K562 (cell line): ENCODE measurements around the gene DEPP1.

Experiments
- ARHGAP35 ChIP-seq: fragments of 450-650 bp; IDR thresholded peaks from 2 replicates; pipeline ENCODE4 v1.6.1; 2018; ENCODE audit not compliant: partially characterized antibody
- ARNT ChIP-seq, 2 experiments: fragments of 450-650 bp; IDR thresholded peaks; 2 replicates each; pipeline ENCODE4 v1.6.1; 2016; ENCODE audit warnings: mild to moderate bottlenecking in 1 of 2
- EZH2 ChIP-seq: IDR thresholded peaks from 2 replicates; pipeline ENCODE4 v1.6.1; 2012; ENCODE audit warnings: low read depth, mild to moderate bottlenecking, inconsistent platforms, low read length, borderline replicate concordance
- GABPB1 ChIP-seq: sonication (generic); formaldehyde crosslinking; IDR thresholded peaks from 2 replicates; pipeline ENCODE4 v1.8.0; 2022; ENCODE audit warnings: mild to moderate bottlenecking, missing genetic modification reagents
- NFE2 ChIP-seq: IDR thresholded peaks from 2 replicates; pipeline ENCODE4 v1.6.1; 2014; ENCODE audit warnings: antibody characterized with exemption, low read depth
- SMC3 ChIP-seq: conservative IDR thresholded peaks from 2 replicates; pipeline ENCODE4 v1.6.1; 2011; ENCODE audit warnings: low read depth, low read length, improper control_type of control experiment; ENCODE audit not compliant: insufficient read depth
- SRF ChIP-seq, 2 experiments: fragments of 250-450, 450-650 bp in 1 of 2; sonication (Bioruptor Pico) in 1 of 2; sonication (generic) in 1 of 2; formaldehyde crosslinking; IDR thresholded peaks; 2 replicates each; pipeline versions ENCODE4 v1.5.0 to v1.5.1; 2020 to 2022; ENCODE audit warnings: mild to moderate bottlenecking in 1 of 2, missing genetic modification reagents in 1 of 2
- USF1 ChIP-seq: sonication (generic); formaldehyde crosslinking; IDR thresholded peaks from 2 replicates; pipeline ENCODE4 v1.9.0; 2022; ENCODE audit warnings: mild to moderate bottlenecking, missing genetic modification reagents
- ZFP36 ChIP-seq: fragments of 150-350 bp; IDR thresholded peaks from 2 replicates; pipeline ENCODE4 v1.6.1; 2018; ENCODE audit warnings: low read length, low read depth; ENCODE audit not compliant: partially characterized antibody
- ZNF431 ChIP-seq: sonication (generic); formaldehyde crosslinking; IDR thresholded peaks from 2 replicates; pipeline ENCODE4 v1.8.0; 2022; ENCODE audit warnings: mild to moderate bottlenecking, missing genetic modification reagents

- no peak for TF ChIP-seq SRF (CRISPR knock-in tag; IDR thresholded peaks at IDR 0.05)
- no peak for TF ChIP-seq SMC3
- TF ChIP-seq ZFP36: no peak
- TF ChIP-seq ZNF431 (CRISPR knock-in tag): no peak
- TF ChIP-seq EZH2: no peak
- no peak for TF ChIP-seq GABPB1 (CRISPR knock-in tag)
- TF ChIP-seq ARNT (IDR thresholded peaks at IDR 0.05): no peak
- no peak for TF ChIP-seq USF1 (CRISPR knock-in tag)
- TF ChIP-seq NFE2: no peak
- no peak for TF ChIP-seq ARHGAP35
Measured at GRCh38 chr10:44930904-44931620, 47.5 kb downstream of the DEPP1 start.
